22Rv1 (cell line): Measurements from ENCODE around the gene TUT4.

Source experiments
- ZFX ChIP-seq: fragments of 450-650 bp; IDR thresholded peaks from 2 replicates; pipeline ENCODE4 v1.6.1; 2017; ENCODE audit warnings: antibody characterized with exemption, borderline replicate concordance
- TF ChIP-seq, protein P1 (sequence below): fragments of 450-650 bp; IDR thresholded peaks from 2 replicates; pipeline ENCODE4 v1.5.1; 2017; ENCODE audit warnings: mild to moderate bottlenecking

DNA sequence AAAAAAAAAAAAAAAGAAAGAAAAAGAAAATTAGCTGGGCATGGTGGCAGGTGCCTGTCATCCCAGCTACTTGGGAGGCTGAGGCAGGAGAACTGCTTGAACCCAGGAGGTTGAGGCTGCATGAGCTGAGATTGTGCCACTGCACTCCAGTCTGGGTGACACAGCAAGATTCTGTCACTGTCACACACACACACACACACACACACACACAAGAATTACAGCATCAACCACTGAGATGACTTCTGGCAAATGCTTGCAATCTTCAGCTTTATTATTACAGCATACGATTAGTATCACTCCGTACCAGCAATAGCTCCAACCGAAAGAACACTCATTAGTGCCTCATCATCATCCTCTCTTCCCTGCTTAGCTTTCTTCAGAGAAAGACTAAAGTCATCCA lies 153.3 kb downstream of the TUT4 start:
- TF ChIP-seq, protein P1, sequence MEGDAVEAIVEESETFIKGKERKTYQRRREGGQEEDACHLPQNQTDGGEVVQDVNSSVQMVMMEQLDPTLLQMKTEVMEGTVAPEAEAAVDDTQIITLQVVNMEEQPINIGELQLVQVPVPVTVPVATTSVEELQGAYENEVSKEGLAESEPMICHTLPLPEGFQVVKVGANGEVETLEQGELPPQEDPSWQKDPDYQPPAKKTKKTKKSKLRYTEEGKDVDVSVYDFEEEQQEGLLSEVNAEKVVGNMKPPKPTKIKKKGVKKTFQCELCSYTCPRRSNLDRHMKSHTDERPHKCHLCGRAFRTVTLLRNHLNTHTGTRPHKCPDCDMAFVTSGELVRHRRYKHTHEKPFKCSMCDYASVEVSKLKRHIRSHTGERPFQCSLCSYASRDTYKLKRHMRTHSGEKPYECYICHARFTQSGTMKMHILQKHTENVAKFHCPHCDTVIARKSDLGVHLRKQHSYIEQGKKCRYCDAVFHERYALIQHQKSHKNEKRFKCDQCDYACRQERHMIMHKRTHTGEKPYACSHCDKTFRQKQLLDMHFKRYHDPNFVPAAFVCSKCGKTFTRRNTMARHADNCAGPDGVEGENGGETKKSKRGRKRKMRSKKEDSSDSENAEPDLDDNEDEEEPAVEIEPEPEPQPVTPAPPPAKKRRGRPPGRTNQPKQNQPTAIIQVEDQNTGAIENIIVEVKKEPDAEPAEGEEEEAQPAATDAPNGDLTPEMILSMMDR = no peak
- TF ChIP-seq ZFX = no peak
